Heart right ventricle (tissue), 16 donors: ENCODE results near the gene CGGBP1. TPM values are rescaled to one million over a fixed set of nuclear protein-coding genes. Genes with fewer than 3 reads are reported as not detected.

Source experiments
- ATAC-seq, 8 donors: fragments of 200-7000 bp; cut with Tn5 transposase; one replicate each; pipeline ENCODE4 v1.9.1; 2020; ENCODE audit warnings: mild to moderate bottlenecking in 8 of 8, moderate library complexity in 8 of 8, moderate number of reproducible peaks in 1 of 8
- DNase-seq, 2 donors: peaks; one replicate each; pipeline ENCODE4 v3.0.0-alpha.2; 2020
- H3K27ac ChIP-seq, 10 donors: fragments of 200-600 bp; sonication (generic) in 2 of 10; one replicate each; pipeline versions ENCODE4 v1.5.0 to v1.8.0; 2020 to 2022; ENCODE audit warnings: mild to moderate bottlenecking in 3 of 10
- H3K27me3 ChIP-seq, 7 donors: fragments of 200-600 bp; one replicate each; pipeline ENCODE4 v1.8.0; 2021 to 2022; ENCODE audit warnings: mild to moderate bottlenecking in 2 of 7
- H3K36me3 ChIP-seq, 9 donors: fragments of 200-600 bp; sonication (generic) in 1 of 9; one replicate each; pipeline versions ENCODE4 v1.5.0 to v1.8.0; 2020 to 2022; ENCODE audit warnings: mild to moderate bottlenecking in 2 of 9
- H3K4me1 ChIP-seq, 9 donors: fragments of 200-600 bp; sonication (generic) in 1 of 9; one replicate each; pipeline versions ENCODE4 v1.5.0 to v1.8.0; 2020 to 2022; ENCODE audit warnings: mild to moderate bottlenecking in 4 of 9
- H3K4me3 ChIP-seq, 10 donors: fragments of 200-600 bp; sonication (generic) in 2 of 10; one replicate each; pipeline versions ENCODE4 v1.5.0 to v1.8.0; 2020 to 2022; ENCODE audit warnings: mild to moderate bottlenecking in 7 of 10, moderate library complexity in 2 of 10
- H3K9me3 ChIP-seq, 11 donors: fragments of 200-600 bp in 10 of 11; sonication (generic) in 2 of 11; one replicate each; pipeline versions ENCODE4 v1.5.0 to v1.8.0; 2013 to 2022; ENCODE audit warnings: mild to moderate bottlenecking in 2 of 11, control low read depth in 1 of 11, moderate library complexity in 1 of 11
- CTCF ChIP-seq, 9 donors: fragments of 200-600 bp; sonication (generic) in 2 of 9; IDR thresholded peaks; one replicate each; pipeline versions ENCODE4 v1.5.0 to v1.8.0; 2021 to 2022; ENCODE audit warnings: antibody characterized with exemption in 9 of 9, mild to moderate bottlenecking in 5 of 9, moderate library complexity in 1 of 9
- WGBS, 2 donors: extraction: QIAGEN DNeasy Blood & Tissue Kit; methylation state at CpG; one replicate each; pipeline ENCODE4 v1.1.7; 2013; ENCODE audit warnings: inconsistent platforms in 1 of 2; 5-methylcytosine and 5-hydroxymethylcytosine counted together
- intact Hi-C, 10 donors: fragments of 100-400 bp; cut with DNase I; formaldehyde crosslinking; loops; one replicate each; pipeline versions ENCODE4 v1.11.1 to v1.14.2; 2022
- polyA plus RNA-seq, 2 donors: library from polyadenylated mRNA; stranded (reverse); fragments of 200-250 nt; gene quantifications; one replicate each; pipeline ENCODE4 v1.2.3, GENCODE V29; 2013
- total RNA-seq, 10 donors: library from RNA; stranded (reverse); fragmentation: NEBNext Ultra II Directional in 3 of 10; extraction: Animal tissue kit (Norgen Biotek cat#: 25700) in 3 of 10; gene quantifications; one replicate each; pipeline versions ENCODE4 v1.2.1 to v1.2.4, GENCODE V29; 2021 to 2023
- donor health status: Arrhythmogenic right ventricular cardiomyopathy.
- donor health status: ischemic (EF 13 %, LVEDD 7.1; RV severe dilation, severe dysfunction).
- donor health status: healthy with polysubstance abuse.
- donor health status: DM: no; HTN: yes; CAD: no.
- donor health status: DM: no; HTN: no; CAD: no.
- donor health status: ischemic (EF 25% LVEDD 6.9; RV normal size, moderate dysfunction).
- donor health status: ischemic (EF 25% LVEDD 5.7; RV mildly dilated, moderate dysfunction).
- donor health status: healthy.
- donor health status: DM: yes; HTN: yes; CAD: no.
- donor health status: Ischemic cardiomyopathy.
- donor health status: ischemic (EF 35%, LVEDD 5.7; RV mildly dilated, moderate dysfunction).
- donor health status: nonischemic (EF 11% LVEDD 7.7; RV severe dilation, severe dysfunction).
- donor health status: DM: yes; HTN: yes; CAD: no.
- donor health status: PGD.
- donor health status: ischemic (EF 29% LVEDD 5.4; RV normal size, mild dysfunction).
- donor health status: nonischemic (EF 23%, LVEDD 6.1; RV moderate dilation, normal function).

CGGBP1 gene
- total and polyA plus RNA-seq, 12 donors = 28.1 to 63.0 (median 44.4) TPM

- Histone ChIP-seq H3K4me3 (no peak overlapping the region), H3K4me1 (peaks cover 0 to 6% (median 0%) of the 10 kb centered on the region in 9 donors), H3K27me3 (no peaks in the 10 kb centered on the region), H3K27ac (no peak overlapping the region), H3K9me3 (peaks cover 0 to 9% (median 0%) of the 10 kb centered on the region in 11 donors), H3K36me3 (peaks cover 0 to 45% (median 0%) of the 10 kb centered on the region in 9 donors)
- no peak for ATAC-seq
- TF ChIP-seq CTCF (IDR thresholded peaks at IDR 0.05) = no peak
- no peak for DNase-seq
- intact Hi-C loops = no loop called here
Observed at GRCh38 chr3:88092270-88092669, 33.5 kb upstream of the CGGBP1 start.

- WGBS, 2 donors = 81 to 86% methylated on average over 4 of the region's 4 CpGs
- no peak overlapping the region for H3K4me3 ChIP-seq
- peaks cover 0 to 51% (median 0%) of the 10 kb centered on the region in 9 donors for H3K36me3 ChIP-seq
- H3K27ac ChIP-seq = no peak overlapping the region
- peaks cover 0 to 6% (median 0%) of the 10 kb centered on the region in 9 donors for H3K4me1 ChIP-seq
- no peak for DNase-seq
- no peaks in the 10 kb centered on the region for H3K27me3 ChIP-seq
- H3K9me3 ChIP-seq = peaks cover 0 to 9% (median 0%) of the 10 kb centered on the region in 11 donors
- TF ChIP-seq CTCF (IDR thresholded peaks at IDR 0.05) = no peak
- ATAC-seq = no peak
- intact Hi-C loops = no loop called here
Observed at GRCh38 chr3:88090681-88091080, 31.9 kb upstream of the CGGBP1 start.

GRCh38 chr3:88084097-88084501 is 25.3 kb upstream of the CGGBP1 start:
- Histone ChIP-seq H3K27ac (no peak overlapping the region), H3K27me3 (no peaks in the 10 kb centered on the region), H3K4me3 (no peak overlapping the region), H3K36me3 (peaks cover 0 to 28% (median 0%) of the 10 kb centered on the region in 9 donors), H3K4me1 (peaks cover 0 to 20% (median 14%) of the 10 kb centered on the region in 9 donors), H3K9me3 (peaks cover 0 to 12% (median 0%) of the 10 kb centered on the region in 11 donors)
- no peak for TF ChIP-seq CTCF (IDR thresholded peaks at IDR 0.05)
- intact Hi-C loops = no loop called here
- 75 to 84% methylated on average over 2 of the region's 2 CpGs for WGBS, 2 donors
- ATAC-seq (no peak), DNase-seq (no peak)

- DNase-seq (no peak), ATAC-seq (no peak)
- no peaks in the 10 kb centered on the region for H3K27me3 ChIP-seq
- peaks cover 0 to 20% (median 15%) of the 10 kb centered on the region in 9 donors for H3K4me1 ChIP-seq
- WGBS, 2 donors = 79 to 85% methylated on average over 2 of the region's 2 CpGs
- peaks cover 0 to 19% (median 0%) of the 10 kb centered on the region in 9 donors for H3K36me3 ChIP-seq
- H3K27ac ChIP-seq = no peak overlapping the region
- intact Hi-C loops = no loop called here
- TF ChIP-seq CTCF (IDR thresholded peaks at IDR 0.05) = no peak
- H3K9me3 ChIP-seq = peaks cover 0 to 12% (median 0%) of the 10 kb centered on the region in 11 donors
- H3K4me3 ChIP-seq = no peak overlapping the region
Observed at GRCh38 chr3:88082854-88083253, 24.0 kb upstream of the CGGBP1 start.
